Measurements from ENCODE around the gene PCBP3.
"Not testable (repeated sequence)": the region's sequence is repeated elsewhere in the genome, so short reads cannot be mapped to it uniquely, and the experiment has no call there.

Gene PCBP3

DNA sequence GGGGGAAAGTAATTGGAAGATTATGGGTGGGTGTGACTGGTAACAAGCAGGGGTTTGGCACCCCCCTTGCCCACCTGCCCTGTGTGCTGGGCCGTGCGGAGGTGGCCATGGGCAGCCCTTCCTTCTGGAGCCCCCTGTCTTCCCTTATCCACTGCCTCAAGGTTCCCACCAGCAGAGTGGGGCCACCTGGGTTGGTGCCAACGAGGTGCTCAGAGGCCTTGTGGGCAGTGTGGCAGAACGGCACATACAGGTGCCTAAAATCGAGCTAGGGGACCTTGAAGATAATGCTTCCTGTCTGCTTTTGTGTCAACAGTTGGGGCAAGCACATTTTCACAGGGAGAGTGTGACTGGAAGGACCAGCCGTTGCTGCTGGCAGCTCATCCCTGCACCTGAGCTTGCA lies 161.8 kb downstream of the PCBP3 start:
- Mint-ChIP-seq H3K36me3 (ENCODE audit: low read depth) (peaks cover 5% of the 10 kb centered on the region), H3K27ac (no peak overlapping the region), H3K9me3 (no peaks in the 10 kb centered on the region), H3K27me3 (ENCODE audit: low read depth) (no peaks in the 10 kb centered on the region), H3K4me1 (ENCODE audit: low read depth) (no peaks in the 10 kb centered on the region), H3K4me3 (no peak overlapping the region)

DNA sequence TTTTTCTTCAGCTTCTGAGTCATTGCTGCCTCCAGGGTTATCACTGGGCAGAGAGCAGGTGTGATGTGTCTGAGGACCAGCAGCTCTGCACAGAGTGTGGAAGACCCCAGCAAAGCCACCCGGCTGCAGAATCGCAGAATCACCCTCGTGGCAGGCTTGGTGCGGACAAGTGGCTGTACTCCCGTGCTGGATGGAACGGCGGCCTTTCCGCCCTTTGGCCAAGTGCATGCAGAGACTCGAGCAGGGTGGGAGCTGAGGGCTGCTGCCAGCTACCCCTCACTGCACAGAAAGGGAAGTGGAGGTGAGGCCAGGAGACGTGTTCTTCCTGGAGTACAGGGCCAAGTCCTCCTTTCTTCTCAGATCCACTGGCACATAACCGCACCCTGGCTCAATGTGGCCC lies 162.5 kb downstream of the PCBP3 start:
- Mint-ChIP-seq H3K4me3 (no peak overlapping the region), H3K9me3 (no peaks in the 10 kb centered on the region), H3K27me3 (ENCODE audit: low read depth) (no peaks in the 10 kb centered on the region), H3K36me3 (ENCODE audit: low read depth) (peaks cover 5% of the 10 kb centered on the region), H3K27ac (no peak overlapping the region), H3K4me1 (ENCODE audit: low read depth) (no peaks in the 10 kb centered on the region)

DNA sequence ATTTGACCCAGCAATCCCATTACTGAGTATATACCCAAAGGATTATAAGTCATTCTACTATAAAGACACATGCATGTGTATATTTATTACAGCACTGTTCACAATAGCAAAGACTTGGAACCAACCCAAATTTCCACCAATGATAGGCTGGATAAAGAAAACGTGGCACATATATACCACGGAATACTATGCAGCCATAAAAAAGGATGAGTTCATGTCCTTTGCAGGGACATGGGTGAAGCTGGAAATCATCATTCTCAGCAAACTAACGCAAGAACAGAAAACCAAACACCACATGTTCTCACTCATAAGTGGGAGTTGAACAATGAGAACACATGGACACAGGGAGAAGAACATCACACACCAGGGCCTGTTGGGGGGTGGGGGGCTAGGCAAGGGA lies 165.1 kb downstream of the PCBP3 start:
- not testable (repeated sequence) for H3K9me3 Mint-ChIP-seq; H3K4me1 Mint-ChIP-seq (ENCODE audit: low read depth); H3K27ac Mint-ChIP-seq; H3K36me3 Mint-ChIP-seq (ENCODE audit: low read depth); H3K27me3 Mint-ChIP-seq (ENCODE audit: low read depth); H3K4me3 Mint-ChIP-seq

DNA sequence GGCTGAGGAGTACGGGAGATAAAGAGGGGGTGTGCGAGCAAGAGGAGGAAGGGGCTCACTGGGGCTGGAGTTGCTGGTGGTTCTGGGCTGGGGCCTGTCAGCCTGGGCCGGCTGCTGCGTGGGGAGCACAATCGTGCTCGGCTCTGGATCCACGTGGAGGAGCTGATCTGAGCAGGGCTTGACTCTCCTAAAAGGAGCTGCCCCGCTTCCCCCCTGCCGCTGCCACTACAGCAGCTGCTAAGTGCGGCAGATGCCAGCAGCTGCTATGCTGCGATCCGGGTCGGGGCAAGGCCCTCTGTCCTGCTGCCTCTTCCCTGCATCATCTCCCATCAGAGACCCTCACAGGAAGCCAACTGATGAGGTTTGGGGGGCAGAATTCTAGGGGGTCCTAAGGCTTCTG lies 165.9 kb downstream of the PCBP3 start:
- Mint-ChIP-seq H3K27ac (no peak overlapping the region), H3K4me1 (ENCODE audit: low read depth) (no peaks in the 10 kb centered on the region), H3K4me3 (no peak overlapping the region), H3K27me3 (ENCODE audit: low read depth) (no peaks in the 10 kb centered on the region), H3K36me3 (ENCODE audit: low read depth) (peaks cover 9% of the 10 kb centered on the region), H3K9me3 (peaks cover 7% of the 10 kb centered on the region)

DNA sequence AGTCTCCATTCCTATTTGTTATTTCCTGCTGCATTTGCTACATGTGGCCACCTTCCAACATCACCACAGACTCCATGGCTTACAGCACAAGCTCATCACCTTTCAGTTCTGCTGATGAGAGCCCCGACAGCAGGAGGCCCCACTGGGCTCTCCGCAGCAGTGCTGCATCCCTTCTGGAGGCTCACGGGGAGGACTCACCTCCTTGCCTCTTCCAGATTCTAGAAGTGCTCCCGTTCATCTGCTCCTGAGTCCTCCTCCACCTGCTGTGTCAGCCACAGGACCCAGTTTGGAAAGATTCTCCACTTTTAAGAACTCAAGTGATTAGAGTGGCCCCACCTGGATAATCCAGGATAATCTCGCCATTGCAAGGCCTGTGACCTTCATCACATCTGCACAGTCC lies 167.6 kb downstream of the PCBP3 start:
- Mint-ChIP-seq H3K36me3 (ENCODE audit: low read depth) (peaks cover 9% of the 10 kb centered on the region), H3K27me3 (ENCODE audit: low read depth) (no peaks in the 10 kb centered on the region), H3K4me3 (no peak overlapping the region), H3K27ac (no peak overlapping the region), H3K9me3 (peaks cover 7% of the 10 kb centered on the region), H3K4me1 (ENCODE audit: low read depth) (no peaks in the 10 kb centered on the region)

DNA sequence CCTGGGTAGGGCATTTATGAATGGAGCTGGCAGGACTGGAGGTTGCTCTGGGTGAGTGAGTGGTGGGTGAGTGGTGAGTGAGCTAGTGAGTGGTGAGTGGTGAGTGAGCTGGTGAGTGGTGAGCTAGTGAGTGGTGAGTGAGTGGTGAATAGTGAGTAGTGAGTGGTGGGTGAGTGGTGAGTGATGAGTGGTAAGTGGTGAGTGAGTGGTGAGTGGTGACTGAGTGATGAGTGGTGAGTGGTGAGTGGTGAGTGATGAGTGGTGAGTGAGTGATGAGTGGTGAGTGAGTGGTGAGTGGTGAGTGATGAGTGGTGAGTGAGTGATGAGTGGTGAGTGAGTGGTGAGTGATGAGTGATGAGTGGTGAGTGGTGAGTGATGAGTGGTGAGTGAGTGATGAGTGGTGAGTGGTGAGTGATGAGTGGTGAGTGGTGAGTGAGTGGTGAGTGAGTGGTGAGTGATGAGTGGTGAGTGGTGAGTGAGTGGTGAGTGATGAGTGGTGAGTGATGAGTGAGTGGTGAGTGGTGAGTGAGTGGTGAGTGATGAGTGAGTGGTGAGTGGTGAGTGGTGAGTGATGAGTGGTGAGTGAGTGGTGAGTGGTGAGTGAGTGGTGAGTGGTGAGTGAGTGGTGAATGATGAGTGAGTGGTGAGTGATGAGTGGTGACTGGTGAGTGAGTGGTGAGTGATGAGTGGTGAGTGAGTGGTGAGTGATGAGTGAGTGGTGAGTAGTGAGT lies 170.8 kb downstream of the PCBP3 start:
- H3K36me3 Mint-ChIP-seq (ENCODE audit: low read depth); H3K27me3 Mint-ChIP-seq (ENCODE audit: low read depth); H3K4me3 Mint-ChIP-seq; H3K27ac Mint-ChIP-seq; H3K9me3 Mint-ChIP-seq: not testable (repeated sequence)
- H3K4me1 Mint-ChIP-seq (ENCODE audit: low read depth), result peaks cover 13% of the 10 kb centered on the region

DNA sequence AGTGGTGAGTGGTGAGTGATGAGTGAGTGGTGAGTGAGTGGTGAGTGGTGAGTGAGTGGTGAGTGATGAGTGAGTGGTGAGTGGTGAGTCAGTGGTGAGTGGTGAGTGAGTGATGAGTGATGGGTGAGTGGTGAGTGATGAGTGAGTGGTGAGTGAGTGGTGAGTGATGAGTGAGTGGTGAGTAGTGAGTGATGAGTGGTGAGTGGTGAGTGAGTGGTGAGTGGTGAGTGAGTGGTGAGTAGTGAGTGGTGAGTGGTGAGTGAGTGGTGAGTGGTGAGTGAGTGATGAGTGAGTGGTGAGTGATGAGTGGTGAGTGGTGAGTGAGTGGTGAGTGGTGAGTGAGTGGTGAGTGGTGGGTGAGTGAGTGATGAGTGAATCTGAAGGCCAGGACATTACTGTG lies 172.3 kb downstream of the PCBP3 start:
- peaks cover 21% of the 10 kb centered on the region for H3K4me1 Mint-ChIP-seq (ENCODE audit: low read depth)
- H3K27me3 Mint-ChIP-seq (ENCODE audit: low read depth); H3K9me3 Mint-ChIP-seq; H3K4me3 Mint-ChIP-seq; H3K36me3 Mint-ChIP-seq (ENCODE audit: low read depth); H3K27ac Mint-ChIP-seq: not testable (repeated sequence)

DNA sequence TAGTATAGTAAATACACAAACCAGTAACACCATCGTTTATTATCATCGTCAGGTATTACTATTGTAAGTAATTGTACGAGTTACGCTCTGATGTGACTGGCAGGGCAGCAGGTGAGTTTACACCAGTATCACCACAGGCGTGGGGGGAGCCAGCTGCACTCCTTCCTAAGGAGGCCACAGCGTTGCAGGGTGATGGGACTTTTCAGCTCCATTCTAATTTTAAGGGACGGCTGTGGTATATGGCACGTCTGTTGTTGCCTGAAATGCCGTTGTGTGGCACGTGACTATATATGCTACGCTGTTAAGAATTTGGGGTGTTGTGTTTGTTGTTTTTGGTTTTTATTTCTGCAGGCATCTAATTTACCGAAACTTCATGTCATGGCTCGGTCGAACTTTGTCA lies 173.3 kb downstream of the PCBP3 start:
- peaks cover 27% of the 10 kb centered on the region for H3K4me1 Mint-ChIP-seq (ENCODE audit: low read depth)
- peaks cover 4% of the 10 kb centered on the region for H3K36me3 Mint-ChIP-seq (ENCODE audit: low read depth)
- no peaks in the 10 kb centered on the region for H3K27me3 Mint-ChIP-seq (ENCODE audit: low read depth)
- H3K4me3 Mint-ChIP-seq, result no peak overlapping the region
- H3K27ac Mint-ChIP-seq, result peak overlapping the region; percentile 10
- peaks cover 7% of the 10 kb centered on the region for H3K9me3 Mint-ChIP-seq

DNA sequence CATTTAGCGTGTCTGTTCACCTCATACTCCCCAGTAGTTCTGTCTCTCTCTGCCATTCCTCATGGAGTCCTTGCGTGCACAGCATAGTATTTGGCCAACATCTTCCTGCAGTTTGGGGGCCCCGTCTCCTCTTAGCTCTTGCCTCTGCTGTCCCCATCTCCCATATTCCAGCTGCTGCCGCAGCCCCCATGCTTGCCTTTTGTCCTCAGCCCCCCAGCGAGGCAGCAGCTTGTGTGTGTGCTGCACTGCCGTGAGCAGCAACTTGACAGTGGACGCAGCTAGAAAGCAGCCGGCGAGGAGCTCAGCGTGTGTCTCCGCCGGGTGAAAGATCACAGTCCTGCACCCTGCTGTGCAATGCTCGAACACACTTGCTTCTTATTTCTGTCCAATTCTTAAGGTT lies 173.8 kb downstream of the PCBP3 start:
- peaks cover 7% of the 10 kb centered on the region for H3K9me3 Mint-ChIP-seq
- peak overlapping the region; percentile 10 for H3K27ac Mint-ChIP-seq
- H3K27me3 Mint-ChIP-seq (ENCODE audit: low read depth), result no peaks in the 10 kb centered on the region
- peaks cover 28% of the 10 kb centered on the region for H3K4me1 Mint-ChIP-seq (ENCODE audit: low read depth)
- no peak overlapping the region for H3K4me3 Mint-ChIP-seq
- H3K36me3 Mint-ChIP-seq (ENCODE audit: low read depth), result peaks cover 4% of the 10 kb centered on the region

DNA sequence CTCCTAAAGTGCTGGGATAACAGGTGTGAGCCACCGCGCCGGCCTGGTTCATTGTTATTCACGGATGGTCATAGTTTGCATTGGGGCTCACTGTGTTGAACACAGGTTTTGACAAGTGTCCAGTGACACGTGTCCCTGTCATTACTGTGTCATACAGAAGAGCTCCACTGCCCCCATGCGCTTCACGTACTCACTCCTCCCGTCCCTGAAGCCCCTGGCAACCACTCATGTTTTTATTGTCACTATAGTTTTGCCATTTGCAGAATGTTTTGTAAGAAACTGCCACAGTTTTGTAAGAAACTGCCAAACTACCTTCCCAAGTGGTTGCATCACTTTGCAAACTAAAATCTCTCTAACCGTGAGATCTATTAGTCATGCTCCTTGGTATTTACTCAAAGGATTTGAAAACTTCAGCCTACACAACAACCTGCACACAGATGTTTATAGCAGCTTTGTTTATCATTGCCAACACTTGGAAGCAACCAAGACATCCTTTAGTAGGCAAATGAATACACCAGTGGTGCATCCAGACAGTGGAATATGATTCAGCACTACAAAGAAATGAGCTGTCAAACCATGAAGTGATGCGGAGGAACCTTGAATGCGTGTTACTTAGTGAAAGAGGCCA lies 174.9 kb downstream of the PCBP3 start:
- no peaks in the 10 kb centered on the region for H3K36me3 Mint-ChIP-seq (ENCODE audit: low read depth)
- H3K27ac Mint-ChIP-seq, result peak overlapping the region; percentile 83
- H3K4me3 Mint-ChIP-seq, result peak overlapping the region; percentile 32
- H3K9me3 Mint-ChIP-seq, result no peaks in the 10 kb centered on the region
- H3K4me1 Mint-ChIP-seq (ENCODE audit: low read depth), result peaks cover 28% of the 10 kb centered on the region
- no peaks in the 10 kb centered on the region for H3K27me3 Mint-ChIP-seq (ENCODE audit: low read depth)

DNA sequence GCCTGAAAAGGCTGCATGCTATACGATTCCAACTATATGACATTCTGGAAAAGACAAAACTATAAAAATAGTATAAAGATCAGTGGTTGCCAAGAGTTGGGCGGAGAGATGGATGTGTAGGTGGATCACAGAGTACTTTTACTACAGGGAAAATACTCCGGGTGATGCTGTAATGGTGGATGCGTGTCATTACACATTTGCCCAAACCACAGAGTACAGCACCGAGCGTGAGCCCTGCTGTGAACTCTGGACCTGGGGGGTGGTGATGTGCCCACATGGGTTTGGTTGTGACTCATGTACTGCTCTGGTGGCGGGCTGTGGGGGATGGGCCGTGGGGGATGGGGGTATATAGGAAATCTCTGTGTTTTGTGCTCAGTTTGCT lies 175.4 kb downstream of the PCBP3 start:
- Mint-ChIP-seq H3K4me3 (peak overlapping the region; percentile 32), H3K27me3 (ENCODE audit: low read depth) (no peaks in the 10 kb centered on the region), H3K27ac (peak overlapping the region; percentile 83), H3K36me3 (ENCODE audit: low read depth) (no peaks in the 10 kb centered on the region), H3K9me3 (no peaks in the 10 kb centered on the region), H3K4me1 (ENCODE audit: low read depth) (peaks cover 28% of the 10 kb centered on the region)

DNA sequence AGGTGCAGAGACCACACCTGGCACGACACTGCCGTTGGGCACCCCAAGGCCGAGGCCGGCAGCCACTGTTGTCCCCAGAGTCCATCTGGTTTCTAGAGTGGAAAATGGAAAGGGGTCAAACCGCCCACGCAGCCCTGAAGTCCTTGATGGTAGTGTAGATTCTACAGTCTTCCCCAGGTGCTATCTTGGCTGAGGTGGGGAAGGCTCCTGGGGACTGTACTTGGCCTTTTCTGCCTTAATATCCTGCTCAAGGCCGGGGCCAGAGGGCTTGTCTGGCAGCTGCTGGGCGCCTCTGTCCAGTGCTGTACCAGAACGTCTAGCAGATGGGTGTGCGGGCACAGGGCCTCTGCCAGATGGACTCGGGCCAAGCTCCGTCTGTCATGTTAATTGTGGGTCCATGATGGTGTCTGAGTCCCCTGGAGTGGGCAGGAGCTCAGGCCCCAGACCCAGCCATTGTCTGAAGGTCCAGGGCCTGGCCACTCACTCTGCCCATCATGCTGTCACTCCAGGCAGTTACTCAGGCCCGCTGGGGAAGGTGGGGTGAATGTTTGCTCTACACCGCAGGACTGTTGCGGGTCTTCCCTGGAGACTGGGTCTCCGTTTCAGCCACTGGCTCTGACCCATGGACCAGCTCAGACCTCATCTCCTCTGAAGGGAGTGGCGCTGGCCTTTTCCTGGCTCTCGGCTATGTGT lies 176.1 kb downstream of the PCBP3 start:
- H3K9me3 Mint-ChIP-seq, result no peaks in the 10 kb centered on the region
- H3K4me3 Mint-ChIP-seq, result peak overlapping the region; percentile 6
- no peaks in the 10 kb centered on the region for H3K36me3 Mint-ChIP-seq (ENCODE audit: low read depth)
- H3K27ac Mint-ChIP-seq, result peak overlapping the region; percentile 83
- H3K27me3 Mint-ChIP-seq (ENCODE audit: low read depth), result no peaks in the 10 kb centered on the region
- H3K4me1 Mint-ChIP-seq (ENCODE audit: low read depth), result peaks cover 28% of the 10 kb centered on the region

DNA sequence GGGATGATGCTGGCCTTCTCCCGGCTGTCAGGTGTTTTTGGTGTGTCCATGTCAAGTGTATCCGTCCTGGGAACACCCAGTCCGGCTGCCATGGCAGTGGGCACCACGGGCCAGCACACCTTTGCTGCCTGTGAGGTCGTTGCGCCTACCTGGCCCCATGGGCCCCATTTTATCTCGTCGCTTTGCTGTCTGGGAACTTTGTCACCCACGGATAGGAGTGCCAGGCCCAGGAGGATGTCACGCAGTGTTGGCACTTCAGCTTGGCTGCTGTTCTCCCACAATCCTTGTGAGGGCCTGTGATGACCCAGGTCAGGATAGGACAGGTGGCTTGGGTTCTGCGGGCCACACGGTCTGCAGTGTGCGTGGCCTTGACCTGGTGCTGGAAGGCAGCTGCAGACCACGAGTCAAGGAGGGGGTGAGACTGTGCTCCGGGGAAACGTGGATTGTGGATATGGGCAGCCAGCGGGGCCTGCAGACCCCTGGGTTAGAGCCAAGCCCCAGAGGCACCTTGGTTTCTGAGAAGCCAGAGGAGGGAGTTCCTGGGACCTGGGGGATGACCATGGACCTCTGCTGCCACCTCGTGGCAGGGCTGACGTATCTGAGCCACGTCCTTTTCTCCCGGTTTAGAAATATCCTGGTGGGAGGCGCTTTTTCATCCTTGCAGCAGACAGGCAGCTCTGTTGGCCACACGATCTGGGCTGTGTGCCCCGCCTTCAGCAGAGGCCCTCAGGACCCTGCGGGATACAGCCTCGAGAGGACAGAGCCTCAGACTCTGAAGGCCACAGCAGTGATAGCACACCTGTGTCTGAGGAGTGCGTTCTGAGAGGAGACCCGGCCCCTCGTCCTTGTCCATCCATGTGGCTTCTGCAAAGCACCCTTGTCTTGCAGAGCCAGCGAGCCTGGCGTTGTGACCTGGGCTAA lies 176.9 kb downstream of the PCBP3 start:
- Mint-ChIP-seq H3K4me3 (peak overlapping the region; percentile 1), H3K27ac (no peak overlapping the region), H3K27me3 (ENCODE audit: low read depth) (no peaks in the 10 kb centered on the region), H3K9me3 (no peaks in the 10 kb centered on the region), H3K36me3 (ENCODE audit: low read depth) (no peaks in the 10 kb centered on the region), H3K4me1 (ENCODE audit: low read depth) (peaks cover 28% of the 10 kb centered on the region)

DNA sequence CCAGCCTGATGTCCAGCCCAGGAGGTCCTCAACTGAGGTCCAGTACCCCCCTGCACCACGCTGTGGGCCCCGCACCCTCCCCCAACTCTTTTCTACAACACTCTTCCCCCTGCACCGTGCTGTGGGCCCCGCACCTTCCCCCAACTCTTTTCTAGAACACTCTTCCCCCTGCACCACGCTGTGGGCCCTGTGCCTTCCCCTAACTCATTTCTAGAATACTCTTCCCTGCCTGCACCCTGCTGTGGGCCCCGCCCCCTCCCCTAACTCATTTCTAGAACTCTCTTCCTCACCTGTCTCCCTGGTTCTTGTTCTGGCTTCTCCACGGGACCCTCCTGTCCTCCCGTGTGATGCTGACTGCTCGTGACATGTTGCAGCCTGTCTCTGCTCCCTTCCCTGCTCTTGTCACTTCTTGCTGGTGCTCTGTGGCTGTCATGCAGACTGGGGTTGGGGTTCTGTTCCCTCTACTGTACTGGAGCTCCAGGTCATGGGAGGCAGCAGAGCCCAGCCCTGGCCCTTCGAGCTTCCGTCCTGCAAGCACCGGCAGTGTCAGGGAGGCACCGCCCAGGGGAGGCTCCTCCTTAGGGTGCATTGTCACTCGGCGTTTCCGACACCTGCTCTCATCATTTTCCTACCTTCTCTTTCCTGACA lies 177.9 kb downstream of the PCBP3 start:
- Mint-ChIP-seq H3K4me1 (ENCODE audit: low read depth) (peaks cover 28% of the 10 kb centered on the region), H3K4me3 (peak overlapping the region; percentile 30), H3K27ac (peak overlapping the region; percentile 49), H3K27me3 (ENCODE audit: low read depth) (no peaks in the 10 kb centered on the region), H3K36me3 (ENCODE audit: low read depth) (no peaks in the 10 kb centered on the region), H3K9me3 (no peaks in the 10 kb centered on the region)
